Measurements from ENCODE around the gene USP32.
"Not testable (repeated sequence)": the region's sequence is repeated elsewhere in the genome, so short reads cannot be mapped to it uniquely, and the experiment has no call there.

USP32 gene

DNA sequence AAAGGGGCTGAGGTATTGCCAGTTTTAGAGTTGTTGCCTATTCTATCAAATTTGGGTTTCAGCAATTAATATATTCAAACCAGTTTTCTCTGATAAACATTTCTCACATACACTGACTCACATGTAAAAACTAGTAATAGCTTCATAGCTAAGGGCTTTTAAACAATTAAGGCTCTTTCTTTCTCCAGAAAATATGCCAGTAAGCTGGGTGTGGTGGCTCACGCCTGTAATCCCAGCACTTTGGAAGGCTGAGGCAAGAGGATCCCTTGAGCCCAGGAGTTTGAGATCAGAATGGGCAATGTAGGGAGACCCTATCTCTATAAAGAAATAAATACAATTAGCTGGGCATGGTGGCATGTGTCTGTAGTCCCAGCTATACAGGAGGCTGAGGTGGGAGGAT, 193.3 kb downstream of the USP32 start:
- H3K4me2 ChIP-seq (ENCODE audit: low read length, poor library complexity, severe bottlenecking); H2AFZ ChIP-seq (ENCODE audit: low read depth, low read length); H3K23ac ChIP-seq (ENCODE audit: low read length in 2 of 2); H4K8ac ChIP-seq (ENCODE audit: low read length); H3K27me3 ChIP-seq (ENCODE audit: control insufficient read depth in 1 of 2, insufficient read depth in 1 of 2, low read length in 2 of 2); H3K27ac ChIP-seq (ENCODE audit: low read length, poor library complexity, severe bottlenecking); H2AK5ac ChIP-seq (ENCODE audit: low read length, severe bottlenecking); H3K9ac ChIP-seq (ENCODE audit: low read length); H2BK12ac ChIP-seq (ENCODE audit: low read length in 2 of 2); H3K79me1 ChIP-seq (replicated peaks; ENCODE audit: low read length, poor library complexity, severe bottlenecking); H3K9me3 ChIP-seq (ENCODE audit: control insufficient read depth, low read length); H3K14ac ChIP-seq (ENCODE audit: low read length in 2 of 2); H4K91ac ChIP-seq (ENCODE audit: low read length); H2BK5ac ChIP-seq (ENCODE audit: low read depth, low read length, poor library complexity, severe bottlenecking); H3K4me3 ChIP-seq (ENCODE audit: insufficient read depth in 1 of 2, low read depth in 1 of 2, low read length in 2 of 2); H3K4ac ChIP-seq (ENCODE audit: low read depth in 1 of 2, low read length in 2 of 2); H2BK120ac ChIP-seq (ENCODE audit: low read depth, low read length); H2BK15ac ChIP-seq (ENCODE audit: low read depth, poor library complexity, severe bottlenecking); H3K18ac ChIP-seq (ENCODE audit: low read depth in 1 of 2, low read length in 2 of 2); DNase-seq; H3K4me1 ChIP-seq (ENCODE audit: control insufficient read depth, insufficient read depth, low read depth, low read length): not testable (repeated sequence)
- peaks cover 15 to 49% of the 10 kb centered on the region in 2 experiments for H3K36me3 ChIP-seq (ENCODE audit: control insufficient read depth in 1 of 2, insufficient read depth in 2 of 2, low read depth in 1 of 2, low read length in 2 of 2)
- 100% methylated on average over 1 of the region's 1 CpG for WGBS

DNA sequence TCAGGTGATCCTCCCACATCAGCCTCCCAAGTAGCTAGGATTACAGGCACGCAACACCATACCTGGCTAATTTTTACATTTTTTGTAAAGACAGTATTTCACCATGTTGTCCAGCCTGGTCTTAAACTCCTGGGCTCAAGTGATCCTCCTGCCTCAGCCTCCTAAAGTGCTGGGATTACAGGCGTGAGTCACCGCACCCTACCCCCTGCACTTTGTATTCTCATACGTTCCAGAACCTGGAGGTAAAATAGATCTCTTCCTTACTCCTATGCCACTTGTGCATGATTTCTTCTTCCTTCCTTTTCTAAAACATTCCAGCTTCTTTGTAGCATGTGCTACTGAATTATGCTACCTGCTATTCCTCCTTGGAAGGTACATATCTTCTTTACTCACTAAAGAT, 197.8 kb downstream of the USP32 start:
- H3K4ac ChIP-seq (ENCODE audit: low read depth in 1 of 2, low read length in 2 of 2); H3K4me1 ChIP-seq (ENCODE audit: control insufficient read depth, insufficient read depth, low read depth, low read length); H3K27ac ChIP-seq (ENCODE audit: low read length, poor library complexity, severe bottlenecking); H4K91ac ChIP-seq (ENCODE audit: low read length); H3K27me3 ChIP-seq (ENCODE audit: control insufficient read depth in 1 of 2, insufficient read depth in 1 of 2, low read length in 2 of 2); H2BK15ac ChIP-seq (ENCODE audit: low read depth, poor library complexity, severe bottlenecking); H3K18ac ChIP-seq (ENCODE audit: low read depth in 1 of 2, low read length in 2 of 2); H2BK120ac ChIP-seq (ENCODE audit: low read depth, low read length); H4K8ac ChIP-seq (ENCODE audit: low read length); H3K4me2 ChIP-seq (ENCODE audit: low read length, poor library complexity, severe bottlenecking); H3K14ac ChIP-seq (ENCODE audit: low read length in 2 of 2); H3K79me1 ChIP-seq (replicated peaks; ENCODE audit: low read length, poor library complexity, severe bottlenecking); H3K9me3 ChIP-seq (ENCODE audit: control insufficient read depth, low read length); H3K23ac ChIP-seq (ENCODE audit: low read length in 2 of 2); DNase-seq; H2BK12ac ChIP-seq (ENCODE audit: low read length in 2 of 2); H2AFZ ChIP-seq (ENCODE audit: low read depth, low read length); H3K9ac ChIP-seq (ENCODE audit: low read length); H2AK5ac ChIP-seq (ENCODE audit: low read length, severe bottlenecking); H2BK5ac ChIP-seq (ENCODE audit: low read depth, low read length, poor library complexity, severe bottlenecking); H3K4me3 ChIP-seq (ENCODE audit: insufficient read depth in 1 of 2, low read depth in 1 of 2, low read length in 2 of 2): not testable (repeated sequence)
- 97% methylated on average over 4 of the region's 4 CpGs for WGBS
- peaks cover 27 to 90% of the 10 kb centered on the region in 2 experiments for H3K36me3 ChIP-seq (ENCODE audit: control insufficient read depth in 1 of 2, insufficient read depth in 2 of 2, low read depth in 1 of 2, low read length in 2 of 2)

DNA sequence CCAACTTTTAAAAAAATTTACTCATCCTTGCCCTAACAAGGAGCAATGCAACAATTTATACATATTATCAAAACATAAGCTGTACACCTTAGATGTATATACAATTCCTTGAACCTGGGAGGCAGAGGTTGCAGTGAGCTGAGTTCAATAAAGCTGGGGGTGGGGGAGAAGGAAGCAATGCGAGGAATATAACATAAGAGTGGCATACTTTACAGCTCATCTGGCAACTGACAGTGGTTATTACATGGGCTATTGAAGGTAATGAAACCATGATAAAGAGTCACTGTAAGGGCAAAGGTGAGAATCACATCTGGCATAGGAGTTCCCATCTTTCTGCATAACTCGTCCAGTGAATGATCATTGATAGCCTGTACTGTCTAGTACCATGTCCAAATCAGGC, 198.5 kb downstream of the USP32 start:
- WGBS: 98% methylated on average over 2 of the region's 2 CpGs
- no peak overlapping the region for H3K4me3 ChIP-seq (ENCODE audit: insufficient read depth in 1 of 2, low read depth in 1 of 2, low read length in 2 of 2)
- no peak overlapping the region for H3K27ac ChIP-seq (ENCODE audit: low read length, poor library complexity, severe bottlenecking)
- H3K9ac ChIP-seq (ENCODE audit: low read length): no peak overlapping the region
- H3K27me3 ChIP-seq (ENCODE audit: control insufficient read depth in 1 of 2, insufficient read depth in 1 of 2, low read length in 2 of 2): no peaks in the 10 kb centered on the region
- no peaks in the 10 kb centered on the region for H3K79me1 ChIP-seq (replicated peaks; ENCODE audit: low read length, poor library complexity, severe bottlenecking)
- no peak overlapping the region for H3K4ac ChIP-seq (ENCODE audit: low read depth in 1 of 2, low read length in 2 of 2)
- H2BK120ac ChIP-seq (ENCODE audit: low read depth, low read length): no peak overlapping the region
- no peak overlapping the region for H4K8ac ChIP-seq (ENCODE audit: low read length)
- no peaks in the 10 kb centered on the region for H3K4me1 ChIP-seq (ENCODE audit: control insufficient read depth, insufficient read depth, low read depth, low read length)
- no peak for DNase-seq
- no peak overlapping the region for H3K18ac ChIP-seq (ENCODE audit: low read depth in 1 of 2, low read length in 2 of 2)
- no peak overlapping the region for H2BK5ac ChIP-seq (ENCODE audit: low read depth, low read length, poor library complexity, severe bottlenecking)
- no peak overlapping the region for H3K14ac ChIP-seq (ENCODE audit: low read length in 2 of 2)
- H2BK12ac ChIP-seq (ENCODE audit: low read length in 2 of 2): no peak overlapping the region
- H4K91ac ChIP-seq (ENCODE audit: low read length): no peak overlapping the region
- no peak overlapping the region for H2AFZ ChIP-seq (ENCODE audit: low read depth, low read length)
- H2AK5ac ChIP-seq (ENCODE audit: low read length, severe bottlenecking): no peak overlapping the region
- peaks cover 27 to 90% of the 10 kb centered on the region in 2 experiments for H3K36me3 ChIP-seq (ENCODE audit: control insufficient read depth in 1 of 2, insufficient read depth in 2 of 2, low read depth in 1 of 2, low read length in 2 of 2)
- H2BK15ac ChIP-seq (ENCODE audit: low read depth, poor library complexity, severe bottlenecking): no peak overlapping the region
- no peak overlapping the region for H3K4me2 ChIP-seq (ENCODE audit: low read length, poor library complexity, severe bottlenecking)
- no peak overlapping the region for H3K23ac ChIP-seq (ENCODE audit: low read length in 2 of 2)
- H3K9me3 ChIP-seq (ENCODE audit: control insufficient read depth, low read length): no peaks in the 10 kb centered on the region

DNA sequence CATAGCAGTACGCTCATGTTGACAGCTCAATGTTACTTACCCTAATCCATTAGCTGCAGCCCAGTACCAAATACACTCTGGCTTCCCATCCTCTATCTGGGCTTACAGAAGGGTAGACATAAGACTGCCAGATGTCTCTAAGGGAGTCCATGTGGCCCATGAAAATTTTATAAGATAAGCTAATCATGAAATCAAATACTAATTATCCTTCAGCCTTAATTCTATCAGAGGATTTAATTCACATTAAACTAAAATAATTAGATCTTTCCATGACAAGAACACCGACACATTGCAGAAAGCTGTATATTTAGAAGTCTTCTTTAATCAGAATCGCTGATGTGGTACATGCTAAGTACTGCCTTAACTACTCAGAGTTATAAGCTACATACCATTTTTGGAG, 198.9 kb downstream of the USP32 start:
- H2AFZ ChIP-seq (ENCODE audit: low read depth, low read length); H3K4me2 ChIP-seq (ENCODE audit: low read length, poor library complexity, severe bottlenecking); H3K4ac ChIP-seq (ENCODE audit: low read depth in 1 of 2, low read length in 2 of 2); H2BK120ac ChIP-seq (ENCODE audit: low read depth, low read length); H3K27ac ChIP-seq (ENCODE audit: low read length, poor library complexity, severe bottlenecking); H3K9me3 ChIP-seq (ENCODE audit: control insufficient read depth, low read length); H4K91ac ChIP-seq (ENCODE audit: low read length); H2BK15ac ChIP-seq (ENCODE audit: low read depth, poor library complexity, severe bottlenecking); H2AK5ac ChIP-seq (ENCODE audit: low read length, severe bottlenecking); H2BK5ac ChIP-seq (ENCODE audit: low read depth, low read length, poor library complexity, severe bottlenecking); H2BK12ac ChIP-seq (ENCODE audit: low read length in 2 of 2); H3K18ac ChIP-seq (ENCODE audit: low read depth in 1 of 2, low read length in 2 of 2); H3K4me3 ChIP-seq (ENCODE audit: insufficient read depth in 1 of 2, low read depth in 1 of 2, low read length in 2 of 2); H3K14ac ChIP-seq (ENCODE audit: low read length in 2 of 2); H4K8ac ChIP-seq (ENCODE audit: low read length); H3K23ac ChIP-seq (ENCODE audit: low read length in 2 of 2); H3K79me1 ChIP-seq (replicated peaks; ENCODE audit: low read length, poor library complexity, severe bottlenecking); H3K9ac ChIP-seq (ENCODE audit: low read length); H3K4me1 ChIP-seq (ENCODE audit: control insufficient read depth, insufficient read depth, low read depth, low read length); H3K27me3 ChIP-seq (ENCODE audit: control insufficient read depth in 1 of 2, insufficient read depth in 1 of 2, low read length in 2 of 2); DNase-seq: not testable (repeated sequence)
- peaks cover 27 to 90% of the 10 kb centered on the region in 2 experiments for H3K36me3 ChIP-seq (ENCODE audit: control insufficient read depth in 1 of 2, insufficient read depth in 2 of 2, low read depth in 1 of 2, low read length in 2 of 2)
- WGBS: 100% methylated on average over 3 of the region's 3 CpGs

Data from mesenchymal stem cell (in vitro differentiated cells and primary cell).